Subcutaneous adipose tissue (tissue), 4 donors: ENCODE results near the gene FGB. TPM values are rescaled to one million over a fixed set of nuclear protein-coding genes. Genes with fewer than 3 reads are reported as not detected.

Experiments used
- CTCF ChIP-seq: fragments of 450-650 bp; IDR thresholded peaks from one replicate; pipeline ENCODE4 v1.5.1; 2016; ENCODE audit warnings: low read depth, mild to moderate bottlenecking, control low read depth, antibody characterized with exemption, moderate library complexity
- total RNA-seq, 4 donors: library from RNA; depleted of rRNA; stranded (reverse); fragments of >200 nt; gene quantifications; one replicate each; pipeline ENCODE4 v1.1.0, GENCODE V29; 2016

The FGB gene
- total RNA-seq, 4 donors from 2014 or later, result not detected

- no peak for TF ChIP-seq CTCF
Measured at GRCh38 chr4:154551872-154552686, 10.7 kb upstream of the FGB start.

- TF ChIP-seq CTCF, result no peak
Measured at GRCh38 chr4:154559141-154559493, 3.7 kb upstream of the FGB start.

- no peak for TF ChIP-seq CTCF
Measured at GRCh38 chr4:154559494-154560418, 3.1 kb upstream of the FGB start.

GRCh38 chr4:154560419-154560801, 2.4 kb upstream of the FGB start:
- no peak for TF ChIP-seq CTCF

- TF ChIP-seq CTCF, result no peak
Measured at GRCh38 chr4:154560824-154561231, 2.0 kb upstream of the FGB start.

GRCh38 chr4:154564311-154564710, 1.5 kb downstream of the FGB start:
- no peak for TF ChIP-seq CTCF

- TF ChIP-seq CTCF, result no peak
Measured at GRCh38 chr4:154565704-154566103, 2.9 kb downstream of the FGB start.
